HCT116 (cell line): Measurements from ENCODE around the gene PAPOLG. TPM values are rescaled to one million over a fixed set of nuclear protein-coding genes. Genes with fewer than 3 reads are reported as not detected.
"Not testable (repeated sequence)": the region's sequence is repeated elsewhere in the genome, so short reads cannot be mapped to it uniquely, and the experiment has no call there.

Experiments used
- ATAC-seq: fragments of 200-7000 bp; cut with Tn5 transposase; 2 replicates; pipeline ENCODE4 v1.9.1; 2020; ENCODE audit warnings: mild to moderate bottlenecking, moderate library complexity
- BruUV-seq: library from RNA; stranded (reverse); fragments of 400-500 nt; replicated peaks from 2 replicates; lab custom pipeline; 2021; lab: Mats Ljungman, UMichigan
- CTCF ChIA-PET: fragments of 300-600 bp; sonication (Branson Sonifier 250); formaldehyde crosslinking; loops from one replicate; lab custom pipeline; 2021; ENCODE audit warnings: antibody characterized with exemption; lab: Charles Lee
- POLR2A ChIA-PET: fragments of 300-600, 350-600 bp; sonication (Branson Sonifier 250); formaldehyde crosslinking; loops from one replicate; lab custom pipeline; 2021; ENCODE audit warnings: antibody characterized with exemption; lab: Charles Lee
- RAD21 ChIA-PET, 2 experiments: fragments of 300-600 bp; sonication (Branson Sonifier 250); formaldehyde crosslinking; loops; one replicate each; lab custom pipeline; 2023; ENCODE audit warnings: low total read pairs in 2 of 2; ENCODE audit not compliant: uncharacterized antibody in 2 of 2, unreplicated experiment in 2 of 2, low non-redundant PET in 1 of 2; lab: Charles Lee
- DNase-seq: peaks from one replicate; pipeline ENCODE4 v3.0.0-alpha.2; 2010; ENCODE audit warnings: low read depth, low spot score
- H2AFZ ChIP-seq: fragments of 200-600 bp; shearing (Covaris generic), sonication (generic); 2 replicates; pipeline ENCODE4 v1.6.1; 2017; ENCODE audit warnings: low read depth, mixed run types, mixed read lengths, antibody characterized with exemption, low read length; ENCODE audit not compliant: poor library complexity, severe bottlenecking
- H3K27ac ChIP-seq: 2 replicates; pipeline ENCODE4 v1.5.1; 2012; ENCODE audit warnings: low read depth, low read length
- H3K27me3 ChIP-seq: fragments of 200-600 bp; sonication (generic); 2 replicates; pipeline ENCODE4 v1.6.1; 2016; ENCODE audit warnings: mixed run types, low read length, mixed read lengths; ENCODE audit not compliant: insufficient read depth
- H3K36me3 ChIP-seq, 2 experiments: fragments of 200-500 bp in 1 of 2; fragments of 200-600 bp in 1 of 2; sonication (Bioruptor generic) in 1 of 2; sonication (generic) in 1 of 2; 2 replicates each; pipeline versions ENCODE4 v1.5.1 to v1.6.1; 2014 to 2016; ENCODE audit warnings: low read length in 2 of 2, inconsistent platforms in 1 of 2, mixed read lengths in 1 of 2, mixed run types in 1 of 2; ENCODE audit not compliant: insufficient read depth in 2 of 2, control insufficient read depth in 1 of 2
- H3K4me1 ChIP-seq, 2 experiments: fragments of 200-600 bp in 1 of 2; sonication (generic) in 1 of 2; 2 replicates each; pipeline versions ENCODE4 v1.5.1 to v1.6.1; 2012 to 2017; ENCODE audit warnings: low read length in 2 of 2, inconsistent platforms in 1 of 2, mild to moderate bottlenecking in 1 of 2, mixed read lengths in 1 of 2, mixed run types in 1 of 2, moderate library complexity in 1 of 2; ENCODE audit not compliant: insufficient read depth in 2 of 2, control insufficient read depth in 1 of 2
- H3K4me2 ChIP-seq: fragments of 200-600 bp; sonication (generic); 2 replicates; pipeline ENCODE4 v1.6.1; 2017; ENCODE audit warnings: mixed run types, low read length, mixed read lengths
- H3K4me3 ChIP-seq, 2 experiments: fragments of 200-600 bp in 1 of 2; sonication (generic) in 1 of 2; replicated peaks in 1 of 2; 2 replicates each; pipeline ENCODE4 v1.5.1; 2011 to 2016; ENCODE audit warnings: low read length in 2 of 2, control low read depth in 1 of 2, low read depth in 1 of 2, mild to moderate bottlenecking in 1 of 2, mixed read lengths in 1 of 2, mixed run types in 1 of 2
- H3K79me2 ChIP-seq: fragments of 200-600 bp; sonication (generic); 2 replicates; pipeline ENCODE4 v1.6.1; 2017; ENCODE audit warnings: mild to moderate bottlenecking, mixed run types, low read length, moderate library complexity, mixed read lengths; ENCODE audit not compliant: insufficient read depth
- H3K9ac ChIP-seq: fragments of 200-600 bp; sonication (generic); 2 replicates; pipeline ENCODE4 v1.6.1; 2016; ENCODE audit warnings: low read length, mixed read lengths
- H3K9me2 ChIP-seq: fragments of 200-600 bp; sonication (generic), shearing (Covaris generic); 2 replicates; pipeline ENCODE4 v1.6.1; 2017; ENCODE audit warnings: mixed run types, mild to moderate bottlenecking, moderate library complexity; ENCODE audit not compliant: insufficient read depth
- H3K9me3 ChIP-seq, 2 experiments: fragments of 200-500 bp in 1 of 2; fragments of 200-600 bp in 1 of 2; sonication (Bioruptor generic) in 1 of 2; sonication (generic) in 1 of 2; 2 replicates each; pipeline ENCODE4 v1.6.1; 2014 to 2017; ENCODE audit warnings: low read length in 2 of 2, mixed read lengths in 2 of 2, inconsistent platforms in 1 of 2, low read depth in 1 of 2, mild to moderate bottlenecking in 1 of 2, mixed run types in 1 of 2, moderate library complexity in 1 of 2; ENCODE audit not compliant: control insufficient read depth in 1 of 2, insufficient read depth in 1 of 2
- H4K20me1 ChIP-seq: fragments of 200-600 bp; sonication (generic), shearing (Covaris generic); 2 replicates; pipeline ENCODE4 v1.6.1; 2017; ENCODE audit warnings: mixed run types, mild to moderate bottlenecking, moderate library complexity; ENCODE audit not compliant: insufficient read depth
- CEBPB ChIP-seq: IDR thresholded peaks from 2 replicates; pipeline ENCODE4 v1.6.1; 2012; ENCODE audit warnings: low read depth
- CTCF ChIP-seq, 3 experiments: fragments of 200-600 bp in 1 of 3; sonication (generic) in 1 of 3; IDR thresholded peaks in 2 of 3; conservative IDR thresholded peaks in 1 of 3; 2 replicates each; pipeline ENCODE4 v1.5.1; 2012 to 2017; ENCODE audit warnings: low read depth in 2 of 3, low read length in 2 of 3, antibody characterized with exemption in 1 of 3, borderline replicate concordance in 1 of 3, control low read depth in 1 of 3, mild to moderate bottlenecking in 1 of 3, mixed read lengths in 1 of 3, mixed run types in 1 of 3, moderate library complexity in 1 of 3; ENCODE audit not compliant: insufficient read depth in 1 of 3
- EZH2 ChIP-seq: fragments of 200-600 bp; sonication (generic); IDR thresholded peaks from 2 replicates; pipeline ENCODE4 v1.6.1; 2017; ENCODE audit warnings: antibody characterized with exemption, mixed run types
- RAD21 ChIP-seq: IDR thresholded peaks from 2 replicates; pipeline ENCODE4 v1.6.1; 2012; ENCODE audit warnings: low read depth, mild to moderate bottlenecking
- SP1 ChIP-seq: IDR thresholded peaks from 2 replicates; pipeline ENCODE4 v1.6.1; 2012; ENCODE audit warnings: low read depth
- SRF ChIP-seq: IDR thresholded peaks from 2 replicates; pipeline ENCODE4 v1.6.1; 2012; ENCODE audit warnings: low read depth
- ZBTB33 ChIP-seq: IDR thresholded peaks from 2 replicates; pipeline ENCODE4 v1.6.1; 2011; ENCODE audit warnings: mild to moderate bottlenecking, low read length, moderate library complexity; ENCODE audit not compliant: insufficient replicate concordance; ENCODE audit errors: extremely low read depth
- ZFX ChIP-seq: fragments of 450-650 bp; IDR thresholded peaks from 2 replicates; pipeline ENCODE4 v1.6.1; 2017
- intact Hi-C: fragments of 100-400 bp; cut with micrococcal nuclease; formaldehyde crosslinking; loops from 2 replicates; pipeline ENCODE4 v1.10.0; 2022
- total RNA-seq: library from RNA; stranded (reverse); gene quantifications from one replicate; pipeline ENCODE4 v1.2.1, GENCODE V29; 2021; ENCODE audit not compliant: unreplicated experiment

PAPOLG gene
- total RNA-seq, 1 experiment from 2014 or later: 13.2 TPM

- ATAC-seq: no peak
- CTCF ChIA-PET: no interaction called here
- H2AFZ ChIP-seq: no peak overlapping the region
- no peak for DNase-seq
- intact Hi-C loops: no loop called here
- H3K79me2 ChIP-seq: no peaks in the 10 kb centered on the region
- no peaks in the 10 kb centered on the region for H3K4me1 ChIP-seq
- RAD21 ChIA-PET: no interaction called here
- POLR2A ChIA-PET: no interaction called here
- H3K27me3 ChIP-seq: peaks cover 5% of the 10 kb centered on the region
- no peaks in the 10 kb centered on the region for H4K20me1 ChIP-seq
- no peak overlapping the region for H3K9ac ChIP-seq
- no peak overlapping the region for H3K4me3 ChIP-seq
- no peaks in the 10 kb centered on the region for H3K36me3 ChIP-seq
- no peak overlapping the region for H3K4me2 ChIP-seq
- no TSS peak for BruUV-seq
- no peaks in the 10 kb centered on the region for H3K9me2 ChIP-seq
- H3K27ac ChIP-seq: no peak overlapping the region
- TF ChIP-seq SP1: no peak
- no peak for TF ChIP-seq EZH2
- no peak for TF ChIP-seq CEBPB
- TF ChIP-seq ZFX: no peak
- no peak for TF ChIP-seq RAD21
- no peak for TF ChIP-seq SRF
- TF ChIP-seq CTCF (IDR thresholded peaks at IDR 0.05 in 2 of 3, conservative IDR thresholded peaks at IDR 0.05 in 1 of 3; ENCODE audit: borderline replicate concordance in 1 of 3, insufficient read depth in 1 of 3, low read depth in 2 of 3, low read length in 2 of 3): no peak
- TF ChIP-seq ZBTB33: no peak
- no peaks in the 10 kb centered on the region for H3K9me3 ChIP-seq
Measured at GRCh38 chr2:60811491-60812375, 55.7 kb downstream of the PAPOLG start.

GRCh38 chr2:60817191-60817590 is 61.1 kb downstream of the PAPOLG start:
- H3K36me3 ChIP-seq, H4K20me1 ChIP-seq, H2AFZ ChIP-seq, H3K4me3 ChIP-seq, H3K9me2 ChIP-seq, RAD21 ChIA-PET, H3K9ac ChIP-seq, POLR2A ChIA-PET, ATAC-seq, intact Hi-C loops, H3K27ac ChIP-seq, H3K4me1 ChIP-seq, H3K27me3 ChIP-seq, DNase-seq, H3K79me2 ChIP-seq, H3K9me3 ChIP-seq, H3K4me2 ChIP-seq, BruUV-seq: not testable (repeated sequence)
- CTCF ChIA-PET: interaction anchor here (1.6 kb wide), 1 partner anchor 182 kb away, joined by 9 read pairs; no protein-coding TSS in a partner anchor
